HCT116 (cell line): ENCODE measurements around the gene ASAP2. TPM values are rescaled to one million over a fixed set of nuclear protein-coding genes. Genes with fewer than 3 reads are reported as not detected.

Experiments
- ATAC-seq: fragments of 200-7000 bp; cut with Tn5 transposase; 2 replicates; pipeline ENCODE4 v1.9.1; 2020; ENCODE audit warnings: mild to moderate bottlenecking, moderate library complexity
- BruUV-seq: library from RNA; stranded (reverse); fragments of 400-500 nt; replicated peaks from 2 replicates; lab custom pipeline; 2021; lab: Mats Ljungman, UMichigan
- CTCF ChIA-PET: fragments of 300-600 bp; sonication (Branson Sonifier 250); formaldehyde crosslinking; loops from one replicate; lab custom pipeline; 2021; ENCODE audit warnings: antibody characterized with exemption; lab: Charles Lee
- POLR2A ChIA-PET: fragments of 300-600, 350-600 bp; sonication (Branson Sonifier 250); formaldehyde crosslinking; loops from one replicate; lab custom pipeline; 2021; ENCODE audit warnings: antibody characterized with exemption; lab: Charles Lee
- RAD21 ChIA-PET, 2 experiments: fragments of 300-600 bp; sonication (Branson Sonifier 250); formaldehyde crosslinking; loops; one replicate each; lab custom pipeline; 2023; ENCODE audit warnings: low total read pairs in 2 of 2; ENCODE audit not compliant: uncharacterized antibody in 2 of 2, unreplicated experiment in 2 of 2, low non-redundant PET in 1 of 2; lab: Charles Lee
- DNase-seq: peaks from one replicate; pipeline ENCODE4 v3.0.0-alpha.2; 2010; ENCODE audit warnings: low read depth, low spot score
- H2AFZ ChIP-seq: fragments of 200-600 bp; shearing (Covaris generic), sonication (generic); 2 replicates; pipeline ENCODE4 v1.6.1; 2017; ENCODE audit warnings: low read depth, mixed run types, mixed read lengths, antibody characterized with exemption, low read length; ENCODE audit not compliant: poor library complexity, severe bottlenecking
- H3K27ac ChIP-seq: 2 replicates; pipeline ENCODE4 v1.5.1; 2012; ENCODE audit warnings: low read depth, low read length
- H3K27me3 ChIP-seq: fragments of 200-600 bp; sonication (generic); 2 replicates; pipeline ENCODE4 v1.6.1; 2016; ENCODE audit warnings: mixed run types, low read length, mixed read lengths; ENCODE audit not compliant: insufficient read depth
- H3K36me3 ChIP-seq, 2 experiments: fragments of 200-500 bp in 1 of 2; fragments of 200-600 bp in 1 of 2; sonication (Bioruptor generic) in 1 of 2; sonication (generic) in 1 of 2; 2 replicates each; pipeline versions ENCODE4 v1.5.1 to v1.6.1; 2014 to 2016; ENCODE audit warnings: low read length in 2 of 2, inconsistent platforms in 1 of 2, mixed read lengths in 1 of 2, mixed run types in 1 of 2; ENCODE audit not compliant: insufficient read depth in 2 of 2, control insufficient read depth in 1 of 2
- H3K4me1 ChIP-seq, 2 experiments: fragments of 200-600 bp in 1 of 2; sonication (generic) in 1 of 2; 2 replicates each; pipeline versions ENCODE4 v1.5.1 to v1.6.1; 2012 to 2017; ENCODE audit warnings: low read length in 2 of 2, inconsistent platforms in 1 of 2, mild to moderate bottlenecking in 1 of 2, mixed read lengths in 1 of 2, mixed run types in 1 of 2, moderate library complexity in 1 of 2; ENCODE audit not compliant: insufficient read depth in 2 of 2, control insufficient read depth in 1 of 2
- H3K4me2 ChIP-seq: fragments of 200-600 bp; sonication (generic); 2 replicates; pipeline ENCODE4 v1.6.1; 2017; ENCODE audit warnings: mixed run types, low read length, mixed read lengths
- H3K4me3 ChIP-seq, 2 experiments: fragments of 200-600 bp in 1 of 2; sonication (generic) in 1 of 2; replicated peaks in 1 of 2; 2 replicates each; pipeline ENCODE4 v1.5.1; 2011 to 2016; ENCODE audit warnings: low read length in 2 of 2, control low read depth in 1 of 2, low read depth in 1 of 2, mild to moderate bottlenecking in 1 of 2, mixed read lengths in 1 of 2, mixed run types in 1 of 2
- H3K79me2 ChIP-seq: fragments of 200-600 bp; sonication (generic); 2 replicates; pipeline ENCODE4 v1.6.1; 2017; ENCODE audit warnings: mild to moderate bottlenecking, mixed run types, low read length, moderate library complexity, mixed read lengths; ENCODE audit not compliant: insufficient read depth
- H3K9ac ChIP-seq: fragments of 200-600 bp; sonication (generic); 2 replicates; pipeline ENCODE4 v1.6.1; 2016; ENCODE audit warnings: low read length, mixed read lengths
- H3K9me2 ChIP-seq: fragments of 200-600 bp; sonication (generic), shearing (Covaris generic); 2 replicates; pipeline ENCODE4 v1.6.1; 2017; ENCODE audit warnings: mixed run types, mild to moderate bottlenecking, moderate library complexity; ENCODE audit not compliant: insufficient read depth
- H3K9me3 ChIP-seq, 2 experiments: fragments of 200-500 bp in 1 of 2; fragments of 200-600 bp in 1 of 2; sonication (Bioruptor generic) in 1 of 2; sonication (generic) in 1 of 2; 2 replicates each; pipeline ENCODE4 v1.6.1; 2014 to 2017; ENCODE audit warnings: low read length in 2 of 2, mixed read lengths in 2 of 2, inconsistent platforms in 1 of 2, low read depth in 1 of 2, mild to moderate bottlenecking in 1 of 2, mixed run types in 1 of 2, moderate library complexity in 1 of 2; ENCODE audit not compliant: control insufficient read depth in 1 of 2, insufficient read depth in 1 of 2
- H4K20me1 ChIP-seq: fragments of 200-600 bp; sonication (generic), shearing (Covaris generic); 2 replicates; pipeline ENCODE4 v1.6.1; 2017; ENCODE audit warnings: mixed run types, mild to moderate bottlenecking, moderate library complexity; ENCODE audit not compliant: insufficient read depth
- POLR2AphosphoS5 ChIP-seq: IDR thresholded peaks from 2 replicates; pipeline ENCODE4 v1.6.1; 2011; ENCODE audit warnings: mild to moderate bottlenecking, low read depth, low read length, moderate library complexity
- ZFX ChIP-seq: fragments of 450-650 bp; IDR thresholded peaks from 2 replicates; pipeline ENCODE4 v1.6.1; 2017
- intact Hi-C: fragments of 100-400 bp; cut with micrococcal nuclease; formaldehyde crosslinking; loops from 2 replicates; pipeline ENCODE4 v1.10.0; 2022
- total RNA-seq: library from RNA; stranded (reverse); gene quantifications from one replicate; pipeline ENCODE4 v1.2.1, GENCODE V29; 2021; ENCODE audit not compliant: unreplicated experiment
- TF ChIP-seq, protein P1 (sequence below): IDR thresholded peaks from 2 replicates; pipeline ENCODE4 v1.6.1; 2012
- TF ChIP-seq, protein P2 (sequence below): IDR thresholded peaks from 2 replicates; pipeline ENCODE4 v1.6.1; 2011; ENCODE audit warnings: mild to moderate bottlenecking, low read length, moderate library complexity; ENCODE audit not compliant: insufficient replicate concordance; ENCODE audit errors: extremely low read depth

ASAP2 gene
- total RNA-seq, 1 experiment from 2014 or later, result 16.5 TPM

DNA sequence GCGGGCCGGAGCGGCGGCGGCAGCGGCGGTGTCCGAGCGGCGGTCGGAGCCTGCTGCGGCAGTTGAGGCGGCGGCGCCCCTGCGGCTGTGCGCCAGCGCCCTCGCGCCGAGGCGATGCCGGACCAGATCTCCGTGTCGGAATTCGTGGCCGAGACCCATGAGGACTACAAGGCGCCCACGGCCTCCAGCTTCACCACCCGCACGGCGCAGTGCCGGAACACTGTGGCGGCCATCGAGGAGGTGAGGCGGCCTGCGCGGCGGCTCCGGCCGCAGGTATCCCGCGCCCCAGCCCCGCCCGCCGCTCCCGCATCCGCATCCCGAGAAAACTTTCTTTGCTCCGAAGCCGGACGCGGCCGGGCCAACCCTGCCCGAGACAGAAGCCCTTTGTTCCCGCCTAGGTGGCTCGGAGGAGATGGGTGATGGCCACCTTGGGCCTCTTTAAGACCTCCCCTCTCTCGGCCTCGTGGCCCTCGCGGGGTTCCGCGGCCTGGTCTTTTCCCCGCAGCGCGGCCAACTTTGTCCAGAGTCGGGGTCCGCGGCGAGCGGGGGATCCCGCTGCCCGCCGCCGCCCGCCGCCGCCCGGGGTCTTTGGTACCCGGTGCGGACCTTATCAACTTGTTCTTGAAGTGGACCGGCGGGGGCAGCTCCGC lies 504 bp downstream of the ASAP2 start:
- peak; percentile 40 for ATAC-seq

DNA sequence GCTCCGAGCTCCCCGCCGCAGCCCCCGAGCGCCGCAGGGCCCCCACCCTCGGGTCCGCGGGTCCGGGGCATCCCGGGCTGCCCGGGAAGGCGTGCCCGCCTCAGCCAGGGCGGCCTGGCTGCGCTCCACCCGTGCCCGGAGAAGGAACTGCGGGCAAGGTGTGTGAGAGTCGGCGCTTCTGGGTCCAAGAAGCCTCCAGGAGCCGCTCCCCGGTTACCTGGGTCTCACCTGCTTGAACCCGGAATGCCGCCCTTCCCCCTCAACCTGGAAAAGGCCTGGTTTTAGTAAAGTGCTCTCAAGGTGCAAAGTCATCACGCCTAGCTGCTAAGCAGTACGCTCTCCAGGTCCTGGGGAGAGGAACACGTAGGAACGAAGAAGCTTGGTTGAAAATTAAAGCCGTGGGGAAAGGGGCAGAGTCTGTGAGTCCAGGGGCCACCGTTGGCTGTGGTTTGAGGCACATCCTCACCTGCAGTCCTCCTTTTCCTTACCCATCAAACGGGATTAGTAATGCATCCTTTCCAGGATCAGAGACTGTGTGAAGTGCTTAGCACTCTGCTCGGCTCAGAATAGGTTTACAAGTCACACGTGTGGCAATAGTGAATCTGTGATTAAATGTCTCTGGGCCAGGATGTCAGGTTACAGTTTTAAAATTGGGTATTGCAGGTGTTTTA lies 1.2 kb downstream of the ASAP2 start:
- Histone ChIP-seq H3K4me1 (peaks cover 19 to 41% of the 10 kb centered on the region in 2 experiments), H4K20me1 (peaks cover 7% of the 10 kb centered on the region; the same call in 1 of the 2 replicates), H3K9me3 (no peaks in the 10 kb centered on the region), H3K27ac (peak overlapping the region; percentile 68), H3K36me3 (no peaks in the 10 kb centered on the region), H3K27me3 (no peaks in the 10 kb centered on the region), H3K4me3 (peak overlapping the region; percentile 66 to 82), H3K9ac (peak overlapping the region; percentile 76), H3K79me2 (peaks cover 48% of the 10 kb centered on the region), H2AFZ (no peak overlapping the region), H3K4me2 (peak overlapping the region; percentile 95), H3K9me2 (no peaks in the 10 kb centered on the region)
- ATAC-seq, result peak; percentile 25; the same call in 1 of the 2 replicates
- 0 out of 2 replicates have a peak, but pooled peaks have one; percentile 37 for TF ChIP-seq ZFX
- TF ChIP-seq, protein P1, sequence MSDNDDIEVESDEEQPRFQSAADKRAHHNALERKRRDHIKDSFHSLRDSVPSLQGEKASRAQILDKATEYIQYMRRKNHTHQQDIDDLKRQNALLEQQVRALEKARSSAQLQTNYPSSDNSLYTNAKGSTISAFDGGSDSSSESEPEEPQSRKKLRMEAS, result no peak
- TF ChIP-seq POLR2AphosphoS5, result 0 out of 2 replicates have a peak, but pooled peaks have one; percentile 11
- RAD21 ChIA-PET, result no interaction called here
- intact Hi-C loops, result loop anchor here (1.0 to 2.0 kb wide), 4 partner anchors 65 to 163 kb away; no protein-coding TSS in a partner anchor
- no peak for DNase-seq
- CTCF ChIA-PET, result no interaction called here
- BruUV-seq, result no TSS peak
- POLR2A ChIA-PET, result interaction anchor here (0.8 to 1.2 kb wide), 2 partner anchors 25 to 242 kb away, joined by 4 read pairs; no protein-coding TSS in a partner anchor

More for the DNA sequence above, 504 bp downstream of the ASAP2 start:
- no peaks in the 10 kb centered on the region for H3K36me3 ChIP-seq
- H3K4me3 ChIP-seq, result peak overlapping the region; percentile 66 to 82
- intact Hi-C loops, result loop anchor here (2.0 kb wide), 2 partner anchors 64 to 164 kb away; no protein-coding TSS in a partner anchor
- ChIA-PET CTCF (no interaction called here), POLR2A (interaction anchor here (1.2 kb wide), 1 partner anchor 26 kb away, joined by 4 read pairs; no protein-coding TSS in a partner anchor), RAD21 (no interaction called here)
- H3K4me1 ChIP-seq, result peaks cover 17 to 34% of the 10 kb centered on the region in 2 experiments
- no peak for DNase-seq
- H3K9me3 ChIP-seq, result no peaks in the 10 kb centered on the region
- peaks cover 7% of the 10 kb centered on the region; the same call in 1 of the 2 replicates for H4K20me1 ChIP-seq
- no peaks in the 10 kb centered on the region for H3K27me3 ChIP-seq
- H2AFZ ChIP-seq, result no peak overlapping the region
- peak overlapping the region; percentile 68 for H3K27ac ChIP-seq
- H3K9ac ChIP-seq, result peak overlapping the region; percentile 76
- H3K4me2 ChIP-seq, result peak overlapping the region; percentile 95
- peaks cover 44% of the 10 kb centered on the region for H3K79me2 ChIP-seq
- peak; percentile 76 for TF ChIP-seq ZFX
- TF ChIP-seq, protein P2, sequence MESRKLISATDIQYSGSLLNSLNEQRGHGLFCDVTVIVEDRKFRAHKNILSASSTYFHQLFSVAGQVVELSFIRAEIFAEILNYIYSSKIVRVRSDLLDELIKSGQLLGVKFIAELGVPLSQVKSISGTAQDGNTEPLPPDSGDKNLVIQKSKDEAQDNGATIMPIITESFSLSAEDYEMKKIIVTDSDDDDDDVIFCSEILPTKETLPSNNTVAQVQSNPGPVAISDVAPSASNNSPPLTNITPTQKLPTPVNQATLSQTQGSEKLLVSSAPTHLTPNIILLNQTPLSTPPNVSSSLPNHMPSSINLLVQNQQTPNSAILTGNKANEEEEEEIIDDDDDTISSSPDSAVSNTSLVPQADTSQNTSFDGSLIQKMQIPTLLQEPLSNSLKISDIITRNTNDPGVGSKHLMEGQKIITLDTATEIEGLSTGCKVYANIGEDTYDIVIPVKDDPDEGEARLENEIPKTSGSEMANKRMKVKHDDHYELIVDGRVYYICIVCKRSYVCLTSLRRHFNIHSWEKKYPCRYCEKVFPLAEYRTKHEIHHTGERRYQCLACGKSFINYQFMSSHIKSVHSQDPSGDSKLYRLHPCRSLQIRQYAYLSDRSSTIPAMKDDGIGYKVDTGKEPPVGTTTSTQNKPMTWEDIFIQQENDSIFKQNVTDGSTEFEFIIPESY, result no peak
- no peaks in the 10 kb centered on the region for H3K9me2 ChIP-seq
- BruUV-seq, result no TSS peak
